ENCODE data around the gene FANCM.
"Not testable (repeated sequence)": the region's sequence is repeated elsewhere in the genome, so short reads cannot be mapped to it uniquely, and the experiment has no call there.

FANCM gene

DNA sequence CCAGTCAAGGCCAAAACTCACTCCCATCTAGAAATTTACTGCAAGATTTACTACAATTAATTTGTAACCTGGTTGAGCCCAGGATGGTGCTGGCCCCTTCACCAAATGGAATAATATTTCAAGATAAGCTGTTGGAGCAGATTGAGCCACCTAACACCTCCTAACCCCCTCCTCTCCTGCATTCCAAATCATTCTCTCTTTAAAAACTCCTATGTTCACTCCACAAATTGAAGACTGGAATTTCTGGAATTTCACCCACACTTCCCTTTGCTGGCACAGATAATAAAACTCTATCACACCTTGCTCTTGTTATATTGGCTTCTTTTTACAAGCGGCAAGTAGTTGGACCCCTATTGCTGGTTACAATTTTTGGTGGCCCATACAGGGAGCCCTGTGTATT, 75.6 kb downstream of the FANCM start:
- Histone ChIP-seq H3K4me3 (ENCODE audit: low read length) (no peak overlapping the region), H3K27me3 (ENCODE audit: control insufficient read depth, low read length) (no peaks in the 10 kb centered on the region), H3K79me2 (ENCODE audit: control insufficient read depth, low read length) (no peaks in the 10 kb centered on the region), H3K9me3 (ENCODE audit: control insufficient read depth, insufficient read depth, low read length) (no peaks in the 10 kb centered on the region), H3K27ac (ENCODE audit: low read depth, low read length) (no peak overlapping the region), H3K36me3 (ENCODE audit: control insufficient read depth, low read length) (peaks cover 71% of the 10 kb centered on the region), H4K20me1 (ENCODE audit: control insufficient read depth, insufficient read depth, low read depth, low read length) (no peaks in the 10 kb centered on the region; the same call in 1 of the 2 replicates), H3K4me1 (ENCODE audit: control insufficient read depth, low read length) (no peaks in the 10 kb centered on the region), H3F3A (ENCODE audit: control insufficient read depth, insufficient read depth) (no peaks in the 10 kb centered on the region), H3K9me2 (replicated peaks; ENCODE audit: control insufficient read depth, low read length) (no peaks in the 10 kb centered on the region), H3K4me2 (ENCODE audit: low read length) (no peak overlapping the region)
- TF ChIP-seq EZH2phosphoT487 (IDR thresholded peaks at IDR 0.05; ENCODE audit: borderline replicate concordance, low read length) = no peak
- TF ChIP-seq, protein P1, sequence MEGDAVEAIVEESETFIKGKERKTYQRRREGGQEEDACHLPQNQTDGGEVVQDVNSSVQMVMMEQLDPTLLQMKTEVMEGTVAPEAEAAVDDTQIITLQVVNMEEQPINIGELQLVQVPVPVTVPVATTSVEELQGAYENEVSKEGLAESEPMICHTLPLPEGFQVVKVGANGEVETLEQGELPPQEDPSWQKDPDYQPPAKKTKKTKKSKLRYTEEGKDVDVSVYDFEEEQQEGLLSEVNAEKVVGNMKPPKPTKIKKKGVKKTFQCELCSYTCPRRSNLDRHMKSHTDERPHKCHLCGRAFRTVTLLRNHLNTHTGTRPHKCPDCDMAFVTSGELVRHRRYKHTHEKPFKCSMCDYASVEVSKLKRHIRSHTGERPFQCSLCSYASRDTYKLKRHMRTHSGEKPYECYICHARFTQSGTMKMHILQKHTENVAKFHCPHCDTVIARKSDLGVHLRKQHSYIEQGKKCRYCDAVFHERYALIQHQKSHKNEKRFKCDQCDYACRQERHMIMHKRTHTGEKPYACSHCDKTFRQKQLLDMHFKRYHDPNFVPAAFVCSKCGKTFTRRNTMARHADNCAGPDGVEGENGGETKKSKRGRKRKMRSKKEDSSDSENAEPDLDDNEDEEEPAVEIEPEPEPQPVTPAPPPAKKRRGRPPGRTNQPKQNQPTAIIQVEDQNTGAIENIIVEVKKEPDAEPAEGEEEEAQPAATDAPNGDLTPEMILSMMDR (IDR thresholded peaks at IDR 0.05; ENCODE audit: low read depth, low read length, poor library complexity, severe bottlenecking) = no peak

DNA sequence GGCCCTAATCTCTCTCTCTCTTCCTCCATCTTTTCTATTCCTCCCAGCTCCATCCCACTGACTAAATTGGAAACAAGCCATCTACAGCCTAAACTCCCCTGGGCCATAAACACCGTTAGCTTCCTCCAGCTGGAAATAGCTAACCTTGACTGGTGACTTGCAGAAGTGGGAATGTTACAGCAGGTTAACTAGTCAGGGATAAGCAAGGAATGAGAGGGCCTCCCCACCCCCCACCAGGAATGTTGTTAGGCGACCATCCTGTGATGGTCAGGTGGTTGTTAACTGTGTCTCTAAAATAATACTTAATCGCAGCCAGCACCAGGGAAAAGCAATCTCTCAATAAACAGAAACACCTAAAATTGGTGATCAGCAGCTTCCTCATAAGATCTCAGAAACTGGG, 76.5 kb downstream of the FANCM start:
- H3K4me1 ChIP-seq (ENCODE audit: control insufficient read depth, low read length) = no peaks in the 10 kb centered on the region
- H3F3A ChIP-seq (ENCODE audit: control insufficient read depth, insufficient read depth) = no peaks in the 10 kb centered on the region
- H3K79me2 ChIP-seq (ENCODE audit: control insufficient read depth, low read length) = no peaks in the 10 kb centered on the region
- H3K27ac ChIP-seq (ENCODE audit: low read depth, low read length) = no peak overlapping the region
- H4K20me1 ChIP-seq (ENCODE audit: control insufficient read depth, insufficient read depth, low read depth, low read length) = no peaks in the 10 kb centered on the region; the same call in 1 of the 2 replicates
- TF ChIP-seq, protein P1 (IDR thresholded peaks at IDR 0.05; ENCODE audit: low read depth, low read length, poor library complexity, severe bottlenecking) = no peak
- no peak for TF ChIP-seq EZH2phosphoT487 (IDR thresholded peaks at IDR 0.05; ENCODE audit: borderline replicate concordance, low read length)
- H3K4me3 ChIP-seq (ENCODE audit: low read length) = no peak overlapping the region
- no peak overlapping the region for H3K4me2 ChIP-seq (ENCODE audit: low read length)
- H3K27me3 ChIP-seq (ENCODE audit: control insufficient read depth, low read length) = no peaks in the 10 kb centered on the region
- no peaks in the 10 kb centered on the region for H3K9me3 ChIP-seq (ENCODE audit: control insufficient read depth, insufficient read depth, low read length)
- no peaks in the 10 kb centered on the region for H3K9me2 ChIP-seq (replicated peaks; ENCODE audit: control insufficient read depth, low read length)
- H3K36me3 ChIP-seq (ENCODE audit: control insufficient read depth, low read length) = peaks cover 71% of the 10 kb centered on the region

DNA sequence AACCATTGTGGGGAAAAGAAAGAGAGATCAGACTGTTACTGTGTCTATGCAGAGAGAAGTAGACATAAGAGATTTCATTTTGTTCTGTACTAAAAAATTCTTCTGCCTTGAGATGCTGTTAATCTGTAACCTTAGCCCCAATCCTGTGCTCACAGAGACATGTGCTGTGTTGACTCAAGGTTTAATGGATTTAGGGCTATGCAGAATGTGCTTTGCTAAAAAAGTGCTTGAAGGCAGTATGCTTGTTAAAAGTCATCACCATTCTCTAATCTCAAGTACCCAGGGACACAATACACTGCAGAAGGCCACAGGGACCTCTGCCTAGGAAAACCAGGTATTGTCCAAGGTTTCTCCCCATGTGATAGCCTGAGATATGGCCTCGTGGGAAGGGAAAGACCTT, 78.0 kb downstream of the FANCM start:
- H4K20me1 ChIP-seq (ENCODE audit: control insufficient read depth, insufficient read depth, low read depth, low read length); H3K27ac ChIP-seq (ENCODE audit: low read depth, low read length); H3F3A ChIP-seq (ENCODE audit: control insufficient read depth, insufficient read depth); H3K4me1 ChIP-seq (ENCODE audit: control insufficient read depth, low read length); H3K4me2 ChIP-seq (ENCODE audit: low read length); H3K9me2 ChIP-seq (replicated peaks; ENCODE audit: control insufficient read depth, low read length); H3K4me3 ChIP-seq (ENCODE audit: low read length); H3K9me3 ChIP-seq (ENCODE audit: control insufficient read depth, insufficient read depth, low read length); H3K27me3 ChIP-seq (ENCODE audit: control insufficient read depth, low read length); H3K79me2 ChIP-seq (ENCODE audit: control insufficient read depth, low read length): not testable (repeated sequence)
- peaks cover 76% of the 10 kb centered on the region for H3K36me3 ChIP-seq (ENCODE audit: control insufficient read depth, low read length)

DNA sequence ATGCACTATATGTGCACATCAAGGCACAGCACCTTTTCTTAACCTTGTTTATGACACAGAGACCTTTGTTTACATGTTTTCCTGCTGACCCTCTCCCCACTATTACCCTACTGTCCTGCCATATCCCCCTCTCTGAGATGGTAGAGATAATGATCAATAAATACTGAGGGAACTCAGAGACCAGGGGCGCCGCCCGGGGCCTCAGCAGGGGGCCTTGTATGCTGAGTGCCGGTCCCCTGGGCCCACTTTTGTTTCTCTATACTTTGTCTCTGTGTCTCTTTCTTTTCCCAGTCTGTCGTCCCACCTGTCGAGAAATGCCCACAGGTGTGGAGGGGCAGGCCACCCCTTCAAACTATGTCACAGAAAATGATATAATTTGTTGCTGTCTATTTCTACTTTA, 78.6 kb downstream of the FANCM start:
- peaks cover 80% of the 10 kb centered on the region for H3K36me3 ChIP-seq (ENCODE audit: control insufficient read depth, low read length)

More for the DNA sequence above, 78.6 kb downstream of the FANCM start:
- not testable (repeated sequence) for H3K4me3 ChIP-seq (ENCODE audit: low read length); H3K9me3 ChIP-seq (ENCODE audit: control insufficient read depth, insufficient read depth, low read length); H3K27ac ChIP-seq (ENCODE audit: low read depth, low read length); H3K4me1 ChIP-seq (ENCODE audit: control insufficient read depth, low read length); H3K27me3 ChIP-seq (ENCODE audit: control insufficient read depth, low read length); H3K9me2 ChIP-seq (replicated peaks; ENCODE audit: control insufficient read depth, low read length); H3K79me2 ChIP-seq (ENCODE audit: control insufficient read depth, low read length); H3K4me2 ChIP-seq (ENCODE audit: low read length); H3F3A ChIP-seq (ENCODE audit: control insufficient read depth, insufficient read depth); H4K20me1 ChIP-seq (ENCODE audit: control insufficient read depth, insufficient read depth, low read depth, low read length)

All from DOHH2 (cell line).